Spleen (tissue), 11 donors: ENCODE data around the gene UBASH3A. TPM values are rescaled to one million over a fixed set of nuclear protein-coding genes. Genes with fewer than 3 reads are reported as not detected.

Experiments
- DNase-seq: peaks from one replicate; pipeline ENCODE4 v3.0.0-alpha.2; 2020
- H3K27ac ChIP-seq, 8 donors: fragments of 200-600 bp; sonication (generic) in 7 of 8; 1 replicate in 4 of 8; 2 replicates in 4 of 8; pipeline versions ENCODE4 v1.5.0 to v1.8.0; 2016 to 2021; ENCODE audit warnings: inconsistent platforms in 4 of 8, mild to moderate bottlenecking in 4 of 8, moderate library complexity in 1 of 8
- H3K27me3 ChIP-seq, 7 donors: fragments of 200-600 bp; sonication (generic) in 6 of 7; replicated peaks in 1 of 7; 1 replicate in 4 of 7; 2 replicates in 3 of 7; pipeline versions ENCODE4 v1.5.0 to v1.8.0; 2016 to 2021; ENCODE audit warnings: inconsistent platforms in 3 of 7, mild to moderate bottlenecking in 1 of 7
- H3K36me3 ChIP-seq, 6 donors: fragments of 200-600 bp; sonication (generic) in 5 of 6; 1 replicate in 4 of 6; 2 replicates in 2 of 6; pipeline versions ENCODE4 v1.5.0 to v1.8.0; 2016 to 2021; ENCODE audit warnings: inconsistent platforms in 2 of 6
- H3K4me1 ChIP-seq, 6 donors: fragments of 200-600 bp; sonication (generic) in 5 of 6; 1 replicate in 3 of 6; 2 replicates in 3 of 6; pipeline versions ENCODE4 v1.5.0 to v1.8.0; 2016 to 2021; ENCODE audit warnings: inconsistent platforms in 3 of 6
- H3K4me3 ChIP-seq, 8 donors: fragments of 200-600 bp; sonication (generic) in 7 of 8; 1 replicate in 4 of 8; 2 replicates in 4 of 8; pipeline versions ENCODE4 v1.5.0 to v1.8.0; 2016 to 2021; ENCODE audit warnings: inconsistent platforms in 4 of 8, mild to moderate bottlenecking in 4 of 8, moderate library complexity in 2 of 8
- H3K9me3 ChIP-seq, 8 donors: fragments of 200-600 bp; sonication (generic) in 7 of 8; 1 replicate in 4 of 8; 2 replicates in 4 of 8; pipeline versions ENCODE4 v1.5.0 to v1.8.0; 2016 to 2021; ENCODE audit warnings: inconsistent platforms in 4 of 8
- CTCF ChIP-seq, 11 experiments: fragments of 200-600 bp in 7 of 11; fragments of 450-650 bp in 4 of 11; sonication (generic) in 4 of 11; IDR thresholded peaks in 8 of 11; conservative IDR thresholded peaks in 3 of 11; 1 replicate in 7 of 11; 2 replicates in 4 of 11; pipeline versions ENCODE4 v1.4.0 to v1.8.0; 2016 to 2021; ENCODE audit warnings: antibody characterized with exemption in 11 of 11, inconsistent platforms in 4 of 11, mild to moderate bottlenecking in 1 of 11
- POLR2A ChIP-seq, 3 donors: fragments of 450-650 bp; IDR thresholded peaks; one replicate each; pipeline ENCODE4 v1.5.1; 2017; ENCODE audit warnings: antibody characterized with exemption in 3 of 3, mild to moderate bottlenecking in 1 of 3
- POLR2AphosphoS5 ChIP-seq, 3 donors: sonication (generic); formaldehyde crosslinking; IDR thresholded peaks; one replicate each; pipeline ENCODE4 v1.5.1; 2017; ENCODE audit warnings: antibody characterized with exemption in 3 of 3
- WGBS, 5 donors: extraction: QIAGEN DNeasy Blood & Tissue Kit in 3 of 5; methylation state at CpG; one replicate each; pipeline versions ENCODE4 v1.1.5 to v1.1.7; 2013 to 2018; 5-methylcytosine and 5-hydroxymethylcytosine counted together
- intact Hi-C: fragments of 100-400 bp; cut with DNase I; formaldehyde crosslinking; loops from one replicate; pipeline ENCODE4 v1.15.0; 2023; ENCODE audit warnings: low total_unique reads
- polyA plus RNA-seq, 3 donors: library from polyadenylated mRNA; stranded (reverse); fragments of 200-250 nt; gene quantifications; one replicate each; pipeline ENCODE4 v1.2.1, GENCODE V29; 2013
- total RNA-seq, 7 donors: library from RNA; depleted of rRNA in 3 of 7; stranded (reverse); fragments of >200 nt in 3 of 7; fragmentation: NEBNext Ultra II Directional in 4 of 7; extraction: Animal tissue kit (Norgen Biotek cat#: 25700) in 4 of 7; gene quantifications; one replicate each; pipeline versions ENCODE4 v1.1.0 to v1.2.1, GENCODE V29; 2016 to 2021
- donor health status: healthy with polysubstance abuse.
- donor health status: DM: no; HTN: no; CAD: no; lungs with moderate emphysema.
- donor health status: DM: no; HTN: no; CAD: no.
- donor health status: Bipolar disorder and iron deficiency.
- donor health status: healthy.
- donor health status: DM: no; HTN: no; CAD: no.
- donor health status: DM: yes; HTN: yes; CAD: no.

Gene UBASH3A
- total and polyA plus RNA-seq, 10 donors = 2.6 to 16.3 (median 10.2) TPM

DNA sequence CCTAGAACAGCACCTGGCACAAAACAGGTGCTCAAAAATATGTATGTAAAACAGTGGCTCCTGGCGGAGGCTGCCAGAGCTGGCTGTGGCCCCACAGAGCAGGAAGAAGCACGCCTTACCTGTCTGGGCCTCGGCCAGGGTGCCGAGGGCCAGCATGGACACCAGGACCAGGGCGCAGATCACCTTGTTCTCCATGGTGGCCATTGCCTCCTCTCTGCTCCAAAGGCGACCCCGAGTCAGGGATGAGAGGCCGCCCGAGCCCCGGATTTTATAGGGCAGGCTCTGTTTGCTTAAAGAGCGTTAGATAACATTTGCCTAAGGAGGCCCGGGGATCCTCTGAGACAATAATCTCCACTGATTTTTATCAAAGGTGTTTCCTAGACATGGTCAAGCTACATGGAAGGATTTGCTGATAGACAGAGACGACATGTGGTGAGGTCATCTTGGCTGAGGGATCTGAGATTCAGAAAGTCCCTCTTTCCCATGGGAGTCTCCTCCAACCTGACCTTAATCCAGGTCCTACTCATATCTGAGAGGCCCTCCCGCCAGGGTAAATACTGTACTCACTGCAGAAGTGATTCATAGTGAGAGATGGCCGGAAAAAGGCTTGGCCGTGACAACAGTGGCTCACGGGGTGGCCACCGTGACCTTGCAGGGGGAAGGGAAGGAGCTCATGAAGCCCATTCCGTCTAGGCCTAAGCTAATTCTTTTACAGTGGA, 37.3 kb upstream of the UBASH3A start, which contains the start of gene TFF1:
Gene TFF1, minus strand, starts transcription at position 244 of the 719 bp plus-strand sequence. Its CDS starts 40 bp downstream, at position 204.
- no peak within 1 kb of the TSS for H3K4me3 ChIP-seq
- no peak for DNase-seq
- H3K4me1 ChIP-seq = no peaks in the 10 kb centered on the region
- TF ChIP-seq CTCF (IDR thresholded peaks at IDR 0.05 in 8 of 11, conservative IDR thresholded peaks at IDR 0.05 in 3 of 11) (no peak), POLR2A (IDR thresholded peaks at IDR 0.05) (no peak), POLR2AphosphoS5 (IDR thresholded peaks at IDR 0.05) (no peak)
- H3K36me3 ChIP-seq = no peaks in the 10 kb centered on the region
- no peaks in the 10 kb centered on the region for H3K9me3 ChIP-seq
- WGBS, 5 donors = 75 to 91% (median 84%) methylated on average over 12 to 19 of the region's 19 CpGs
- intact Hi-C loops = no loop called here
- no peak within 1 kb of the TSS for H3K27ac ChIP-seq
- H3K27me3 ChIP-seq = peaks cover 0 to 59% (median 5%) of the 10 kb centered on the region in 7 donors

DNA sequence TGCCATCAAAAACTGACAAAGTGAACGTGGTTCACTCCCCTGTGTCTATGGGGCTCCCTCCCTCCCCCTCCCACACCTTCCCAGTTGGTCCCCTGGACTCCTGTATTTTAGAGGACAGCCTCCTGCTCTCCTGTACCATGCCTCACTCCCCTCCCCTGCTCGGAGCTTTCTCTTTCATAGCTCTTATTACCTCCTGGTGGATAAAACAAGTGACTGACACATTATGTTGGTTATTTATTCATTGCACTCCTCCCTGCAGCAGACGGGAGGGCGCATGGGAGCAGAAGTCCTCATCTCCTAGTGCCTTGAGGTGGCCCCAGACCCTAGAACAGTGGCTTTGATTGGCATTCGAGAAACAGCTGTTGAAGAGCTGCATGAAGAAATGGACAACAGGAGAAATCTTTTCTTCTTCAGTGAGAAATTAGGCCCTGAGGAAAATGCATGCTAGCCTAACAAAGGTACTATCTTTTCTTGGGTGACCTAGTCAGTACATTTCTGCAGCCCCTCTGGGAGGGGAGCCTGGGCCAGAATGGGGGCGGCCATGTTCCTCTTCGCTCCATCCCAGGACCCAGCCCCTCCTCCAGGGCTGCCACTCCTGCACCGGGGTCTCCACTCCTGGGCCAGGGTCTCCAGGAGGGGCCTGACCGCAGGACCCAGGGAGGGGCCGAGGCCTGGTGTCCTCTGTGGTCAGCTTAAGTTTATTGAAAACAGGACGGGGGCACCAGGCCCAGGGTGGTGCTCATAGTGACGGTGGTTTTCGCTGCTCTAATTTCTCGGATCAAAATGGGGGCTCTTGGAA, 36.1 kb upstream of the UBASH3A start:
- Histone ChIP-seq H3K4me3 (no peak overlapping the region), H3K9me3 (no peaks in the 10 kb centered on the region), H3K27ac (no peak overlapping the region), H3K36me3 (no peaks in the 10 kb centered on the region), H3K27me3 (peaks cover 0 to 50% (median 5%) of the 10 kb centered on the region in 7 donors), H3K4me1 (no peaks in the 10 kb centered on the region)
- TF ChIP-seq POLR2AphosphoS5 (IDR thresholded peaks at IDR 0.05) = no peak
- TF ChIP-seq POLR2A (IDR thresholded peaks at IDR 0.05) = no peak
- TF ChIP-seq CTCF (IDR thresholded peaks at IDR 0.05 in 8 of 11, conservative IDR thresholded peaks at IDR 0.05 in 3 of 11) = no peak
- 82 to 87% (median 83%) methylated on average over 14 of the region's 14 CpGs for WGBS, 5 donors
- intact Hi-C loops = no loop called here
- DNase-seq = no peak

DNA sequence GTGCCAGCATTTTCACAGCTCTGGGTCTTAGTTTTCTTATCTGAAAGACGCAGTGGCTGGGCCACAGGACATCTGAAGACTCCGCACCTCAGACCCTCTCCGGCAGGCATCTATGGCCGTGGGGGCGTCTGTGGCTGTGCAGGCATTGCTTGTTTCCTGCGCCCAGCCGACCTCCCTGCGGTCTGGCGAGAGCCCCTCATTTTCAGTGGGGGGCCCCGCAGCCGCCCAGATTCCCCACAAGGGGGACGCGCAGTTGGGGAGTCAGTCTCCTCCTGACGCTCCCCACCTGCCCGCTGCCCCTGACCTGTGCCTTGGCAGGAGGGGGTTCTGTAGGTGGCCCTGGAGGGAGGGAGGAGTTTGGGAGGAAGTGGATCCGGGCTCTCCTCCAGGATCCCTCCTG, 33.9 kb upstream of the UBASH3A start:
- no peak overlapping the region for H3K4me3 ChIP-seq
- H3K9me3 ChIP-seq = no peaks in the 10 kb centered on the region
- no peaks in the 10 kb centered on the region for H3K36me3 ChIP-seq
- intact Hi-C loops = no loop called here
- no peaks in the 10 kb centered on the region for H3K4me1 ChIP-seq
- no peak for TF ChIP-seq POLR2A (IDR thresholded peaks at IDR 0.05)
- TF ChIP-seq POLR2AphosphoS5 (IDR thresholded peaks at IDR 0.05) = no peak
- no peak for TF ChIP-seq CTCF (IDR thresholded peaks at IDR 0.05 in 8 of 11, conservative IDR thresholded peaks at IDR 0.05 in 3 of 11)
- no peak overlapping the region for H3K27ac ChIP-seq
- 69 to 94% (median 79%) methylated on average over 2 to 16 of the region's 16 CpGs for WGBS, 5 donors
- H3K27me3 ChIP-seq = peaks cover 0 to 37% (median 0%) of the 10 kb centered on the region in 7 donors
- no peak for DNase-seq
